H1 (cell line): ENCODE measurements around the gene BRS3. TPM values are rescaled to one million over a fixed set of nuclear protein-coding genes. Genes with fewer than 3 reads are reported as not detected.

Experiments
- CTCF ChIA-PET: fragments of 300-600 bp; sonication (Branson Sonifier 250); formaldehyde crosslinking; loops from one replicate; lab custom pipeline; 2021; ENCODE audit not compliant: partially characterized antibody; lab: Charles Lee
- POLR2A ChIA-PET: fragments of 300-600 bp; sonication (Branson Sonifier 250); formaldehyde crosslinking; loops from one replicate; lab custom pipeline; 2021; ENCODE audit warnings: inconsistent platforms; ENCODE audit not compliant: partially characterized antibody; lab: Charles Lee
- DNase-seq, 2 experiments: peaks; one replicate each; pipeline versions ENCODE4 v3.0.0 to v3.0.0-alpha.2; 2010 to 2022; ENCODE audit warnings: low spot score in 2 of 2, low read depth in 1 of 2, mixed read lengths in 1 of 2
- FAIRE-seq: peaks from 2 replicates; lab custom pipeline; 2011; peaks lifted over from hg19 to GRCh38; lab: Jason Lieb, UNC
- H2AFZ ChIP-seq: 2 replicates; pipeline ENCODE4 v1.8.1; 2012; ENCODE audit warnings: low read length, inconsistent platforms
- H2AK5ac ChIP-seq: 2 replicates; pipeline ENCODE4 v1.6.1; 2013; ENCODE audit warnings: low read depth, low read length
- H2BK120ac ChIP-seq: replicated peaks from 2 replicates; pipeline ENCODE3; 2013; ENCODE audit warnings: low read depth, low read length, inconsistent platforms
- H2BK12ac ChIP-seq: 2 replicates; pipeline ENCODE4 v1.6.1; 2013; ENCODE audit warnings: low read depth, low read length
- H2BK15ac ChIP-seq: 2 replicates; pipeline ENCODE4 v1.6.1; 2013; ENCODE audit warnings: low read length
- H2BK20ac ChIP-seq: 2 replicates; pipeline ENCODE4 v1.6.1; 2013; ENCODE audit warnings: low read length
- H2BK5ac ChIP-seq: 2 replicates; pipeline ENCODE4 v1.6.1; 2013; ENCODE audit warnings: low read depth, low read length
- H3K14ac ChIP-seq: 2 replicates; pipeline ENCODE4 v1.6.1; 2013; ENCODE audit warnings: inconsistent platforms; ENCODE audit not compliant: insufficient read length
- H3K18ac ChIP-seq: 2 replicates; pipeline ENCODE4 v1.6.1; 2013; ENCODE audit warnings: low read length; ENCODE audit errors: extremely low read depth
- H3K23ac ChIP-seq: 2 replicates; pipeline ENCODE4 v1.6.1; 2013; ENCODE audit warnings: inconsistent platforms; ENCODE audit not compliant: insufficient read length
- H3K23me2 ChIP-seq: 2 replicates; pipeline ENCODE4 v1.6.1; 2013; ENCODE audit warnings: low read depth, low read length
- H3K27ac ChIP-seq: 2 replicates; pipeline ENCODE4 v1.6.1; 2011; ENCODE audit warnings: low read depth, low read length, inconsistent platforms
- H3K27me3 ChIP-seq, 4 experiments: replicated peaks in 1 of 4; 1 replicate in 1 of 4; 2 replicates in 3 of 4; pipeline versions ENCODE4 v1.6.1 to v1.8.1; 2011 to 2013; ENCODE audit warnings: low read length in 3 of 4, mild to moderate bottlenecking in 3 of 4, inconsistent platforms in 2 of 4, mixed read lengths in 2 of 4, moderate library complexity in 1 of 4; ENCODE audit not compliant: control insufficient read depth in 3 of 4, insufficient read depth in 3 of 4; ENCODE audit errors: extremely low read depth in 1 of 4
- H3K36me3 ChIP-seq, 4 experiments: 2 replicates each; pipeline versions ENCODE4 v1.6.1 to v1.8.1; 2011 to 2013; ENCODE audit warnings: mild to moderate bottlenecking in 4 of 4, low read length in 3 of 4, moderate library complexity in 2 of 4, control low read depth in 1 of 4, inconsistent platforms in 1 of 4; ENCODE audit not compliant: insufficient read depth in 4 of 4, control insufficient read depth in 2 of 4
- H3K4ac ChIP-seq: replicated peaks from 2 replicates; pipeline ENCODE3; 2013; ENCODE audit warnings: low read length, low read depth, mixed read lengths, inconsistent platforms; ENCODE audit not compliant: insufficient read length
- H3K4me1 ChIP-seq, 4 experiments: replicated peaks in 1 of 4; 1 replicate in 1 of 4; 2 replicates in 3 of 4; pipeline versions ENCODE4 v1.6.1 to v1.8.1; 2011 to 2013; ENCODE audit warnings: low read length in 3 of 4, inconsistent platforms in 2 of 4, mixed read lengths in 1 of 4; ENCODE audit not compliant: insufficient read depth in 4 of 4, control insufficient read depth in 3 of 4
- H3K4me2 ChIP-seq, 2 experiments: 2 replicates each; pipeline versions ENCODE4 v1.6.1 to v1.8.1; 2011 to 2013; ENCODE audit warnings: low read depth in 2 of 2, low read length in 2 of 2, control low read depth in 1 of 2, inconsistent platforms in 1 of 2, mild to moderate bottlenecking in 1 of 2; ENCODE audit not compliant: insufficient read depth in 1 of 2
- H3K4me3 ChIP-seq, 4 experiments: fragments of 200-600, 300-600 bp in 1 of 4; sonication (generic), shearing (Covaris generic), sonication (Bioruptor Twin) in 1 of 4; 2 replicates each; pipeline versions ENCODE4 v1.5.1 to v1.8.1; 2011 to 2016; ENCODE audit warnings: low read length in 4 of 4, low read depth in 3 of 4, control low read depth in 2 of 4, inconsistent platforms in 2 of 4, mild to moderate bottlenecking in 2 of 4, mixed read lengths in 1 of 4, moderate library complexity in 1 of 4; ENCODE audit not compliant: insufficient read depth in 2 of 4; ENCODE audit errors: extremely low read depth in 1 of 4
- H3K56ac ChIP-seq: replicated peaks from 2 replicates; pipeline ENCODE3; 2013; ENCODE audit warnings: low read depth, mild to moderate bottlenecking, mixed read lengths, low read length, inconsistent platforms; ENCODE audit not compliant: insufficient read length
- H3K79me1 ChIP-seq: 2 replicates; pipeline ENCODE4 v1.6.1; 2013; ENCODE audit warnings: low read depth, low read length, control low read depth
- H3K79me2 ChIP-seq, 2 experiments: 2 replicates each; pipeline versions ENCODE4 v1.6.1 to v1.8.1; 2012 to 2013; ENCODE audit warnings: low read length in 2 of 2, mild to moderate bottlenecking in 2 of 2, inconsistent platforms in 1 of 2; ENCODE audit not compliant: insufficient read depth in 2 of 2, control insufficient read depth in 1 of 2
- H3K9ac ChIP-seq, 4 experiments: replicated peaks in 1 of 4; 1 replicate in 1 of 4; 2 replicates in 3 of 4; pipeline versions ENCODE4 v1.6.1 to v1.8.1; 2011 to 2013; ENCODE audit warnings: low read depth in 3 of 4, low read length in 3 of 4, control low read depth in 2 of 4, mild to moderate bottlenecking in 2 of 4, moderate library complexity in 2 of 4, inconsistent platforms in 1 of 4; ENCODE audit errors: extremely low read depth in 1 of 4
- H3K9me3 ChIP-seq, 2 experiments: 2 replicates each; pipeline versions ENCODE4 v1.6.1 to v1.8.1; 2012 to 2013; ENCODE audit warnings: mild to moderate bottlenecking in 2 of 2, moderate library complexity in 2 of 2, control low read depth in 1 of 2, inconsistent platforms in 1 of 2, low read depth in 1 of 2, low read length in 1 of 2, mixed read lengths in 1 of 2; ENCODE audit not compliant: insufficient read depth in 2 of 2
- H4K20me1 ChIP-seq, 2 experiments: replicated peaks in 1 of 2; 2 replicates each; pipeline versions ENCODE3 to v1.8.1; 2011 to 2013; ENCODE audit warnings: inconsistent platforms in 2 of 2, low read length in 2 of 2, mild to moderate bottlenecking in 1 of 2; ENCODE audit not compliant: insufficient read depth in 2 of 2, control insufficient read depth in 1 of 2
- H4K5ac ChIP-seq: 2 replicates; pipeline ENCODE4 v1.6.1; 2013; ENCODE audit warnings: low read length, low read depth, mixed read lengths, inconsistent platforms; ENCODE audit not compliant: insufficient read length
- H4K8ac ChIP-seq: 2 replicates; pipeline ENCODE4 v1.8.0; 2013; ENCODE audit warnings: mild to moderate bottlenecking, moderate library complexity, low read length, inconsistent platforms; ENCODE audit not compliant: insufficient read depth; ENCODE audit errors: extremely low read depth
- H4K91ac ChIP-seq: replicated peaks from 2 replicates; pipeline ENCODE3; 2013; ENCODE audit warnings: low read length, mixed read lengths, inconsistent platforms; ENCODE audit not compliant: insufficient read length
- CTCF ChIP-seq, 3 experiments: IDR thresholded peaks; 1 replicate in 2 of 3; 2 replicates in 1 of 3; pipeline versions ENCODE4 v1.5.1 to v1.6.1; 2011; ENCODE audit warnings: low read length in 3 of 3, mild to moderate bottlenecking in 3 of 3, inconsistent platforms in 2 of 3, low read depth in 1 of 3, moderate library complexity in 1 of 3; ENCODE audit not compliant: insufficient read depth in 1 of 3; ENCODE audit errors: control extremely low read depth in 1 of 3
- HDAC2 ChIP-seq, 2 experiments: fragments of 300-600 bp in 1 of 2; sonication (generic) in 1 of 2; IDR thresholded peaks; 2 replicates each; pipeline ENCODE4 v1.6.1; 2011 to 2012; ENCODE audit warnings: low read depth in 2 of 2, low read length in 2 of 2, mild to moderate bottlenecking in 2 of 2, moderate library complexity in 2 of 2, borderline replicate concordance in 1 of 2, inconsistent platforms in 1 of 2
- RAD21 ChIP-seq, 2 experiments: IDR thresholded peaks in 1 of 2; conservative IDR thresholded peaks in 1 of 2; 2 replicates each; pipeline ENCODE4 v1.6.1; 2011; ENCODE audit warnings: low read depth in 2 of 2, low read length in 2 of 2, improper control_type of control experiment in 1 of 2, inconsistent platforms in 1 of 2, mild to moderate bottlenecking in 1 of 2, moderate library complexity in 1 of 2
- WGBS, 2 experiments: shearing (Covaris generic) in 1 of 2; methylation state at CpG; one replicate each; pipeline versions ENCODE4 v1.1.6 to v1.1.7; 2013 to 2015; ENCODE audit warnings: low lambda C conversion rate in 2 of 2, mixed read lengths in 2 of 2, inconsistent platforms in 1 of 2, low coverage in 1 of 2, missing lambda C conversion rate in 1 of 2; ENCODE audit not compliant: insufficient replicate concordance in 2 of 2, insufficient coverage in 1 of 2, insufficient read length in 1 of 2; ENCODE audit errors: extremely low coverage in 1 of 2, missing lambda C conversion rate in 1 of 2; 5-methylcytosine and 5-hydroxymethylcytosine counted together
- polyA plus RNA-seq, 7 experiments: library from polyadenylated mRNA; depleted of rRNA in 3 of 7; stranded (reverse) in 5 of 7; unstranded in 2 of 7; fragments of >200 nt in 5 of 7; fragments of 200-250 nt in 2 of 7; gene quantifications; 1 replicate in 5 of 7; 2 replicates in 1 of 7; 4 replicates in 1 of 7; pipeline versions ENCODE4 v1.2.1 to v1.2.3, GENCODE V29; 2011 to 2013; ENCODE audit warnings: missing spikeins in 2 of 7, mixed read lengths in 2 of 7
- total RNA-seq: library from RNA; stranded (reverse); fragmentation: NEBNext Ultra II Directional; extraction: Animal tissue kit (Norgen Biotek cat#: 25700); gene quantifications from 2 replicates; pipeline ENCODE4 v1.2.1, GENCODE V29; 2021

The BRS3 gene
- total and polyA plus RNA-seq, 2 of the 8 experiments (the other 6 are each of a cell fraction or from before 2014, with no cell fraction given): not detected

GRCh38 chrX:136491832-136492231 lies 4.1 kb downstream of the BRS3 start:
- TF ChIP-seq RAD21 (IDR thresholded peaks at IDR 0.05 in 1 of 2, conservative IDR thresholded peaks at IDR 0.05 in 1 of 2; ENCODE audit: low read depth in 2 of 2, low read length in 2 of 2): peak; percentile 24 to 40; a peak in 2 of 4 replicates
- TF ChIP-seq HDAC2 (IDR thresholded peaks at IDR 0.05; ENCODE audit: borderline replicate concordance in 1 of 2, low read depth in 2 of 2, low read length in 2 of 2): no peak
- TF ChIP-seq CTCF (IDR thresholded peaks at IDR 0.05; ENCODE audit: control extremely low read depth in 1 of 3, insufficient read depth in 1 of 3, low read depth in 1 of 3, low read length in 3 of 3): peak in 2 of 3 experiments; percentile 29 to 35; a peak in 2 of 4 replicates
- TF ChIP-seq, all 59 proteins: peak for 2
- H3K23me2 ChIP-seq: no peaks in the 10 kb centered on the region
- no peak overlapping the region for H3K9ac ChIP-seq
- H3K56ac ChIP-seq: no peak overlapping the region
- H2AK5ac ChIP-seq: no peak overlapping the region
- H3K79me1 ChIP-seq: no peaks in the 10 kb centered on the region
- H3K4me3 ChIP-seq: no peak overlapping the region
- FAIRE-seq (no peak), DNase-seq (no peak)
- H2BK20ac ChIP-seq: no peak overlapping the region
- no peak overlapping the region for H2AFZ ChIP-seq
- no peaks in the 10 kb centered on the region for H3K9me3 ChIP-seq
- no peak overlapping the region for H4K8ac ChIP-seq
- no peak overlapping the region for H3K14ac ChIP-seq
- CTCF ChIA-PET: interaction anchor here (1.1 kb wide), 1 partner anchor 153 kb away, joined by 3 read pairs; no protein-coding TSS in a partner anchor
- 81% methylated on average over 3 of the region's 6 CpGs; no CpG with 5 or more reads in 1 of the 2 experiments for WGBS, 2 experiments
- POLR2A ChIA-PET: no interaction called here
- no peaks in the 10 kb centered on the region for H3K4me1 ChIP-seq
- H3K27ac ChIP-seq: no peak overlapping the region
- H3K36me3 ChIP-seq: no peaks in the 10 kb centered on the region
- no peak overlapping the region for H4K91ac ChIP-seq
- H3K27me3 ChIP-seq: no peaks in the 10 kb centered on the region
- H3K23ac ChIP-seq: no peak overlapping the region
- H2BK12ac ChIP-seq: no peak overlapping the region
- no peak overlapping the region for H2BK120ac ChIP-seq
- H2BK15ac ChIP-seq: no peak overlapping the region
- H3K18ac ChIP-seq: no peak overlapping the region
- no peak overlapping the region for H3K4me2 ChIP-seq
- no peak overlapping the region for H4K5ac ChIP-seq
- H3K79me2 ChIP-seq: no peaks in the 10 kb centered on the region
- no peak overlapping the region for H3K4ac ChIP-seq
- no peaks in the 10 kb centered on the region for H4K20me1 ChIP-seq
- H2BK5ac ChIP-seq: no peak overlapping the region
